ENCODE results near the gene OSBPL2. TPM values are rescaled to one million over a fixed set of nuclear protein-coding genes. Genes with fewer than 3 reads are reported as not detected.

Gene OSBPL2
- total and polyA plus RNA-seq, 9 of the 15 experiments (the other 6 are each of a cell fraction or from before 2014, with no cell fraction given) = 2.5 to 25.6 (median 14.1) TPM

GRCh38 chr20:62215020-62215990 is 23.0 kb upstream of the OSBPL2 start:
- ChIA-PET CTCF (ENCODE audit: low intra/inter-chr PET ratio) (no interaction called here), POLR2A (interaction anchor here (1.2 kb wide), 1 partner anchor 20 kb away, joined by 3 read pairs; no protein-coding TSS in a partner anchor)
- no peak for ATAC-seq
- no peaks in the 10 kb centered on the region for H3K79me2 ChIP-seq (ENCODE audit: control insufficient read depth, insufficient read depth, low read length)
- no peak overlapping the region for H2AFZ ChIP-seq (ENCODE audit: low read depth, low read length)
- in situ Hi-C loops (cut with MboI) = no loop called here
- peaks cover 43 to 70% of the 10 kb centered on the region in 2 experiments; a peak in 4 of 5 replicates for H3K27me3 ChIP-seq (ENCODE audit: control insufficient read depth in 2 of 2, insufficient read depth in 2 of 2, low read length in 2 of 2)
- no peak overlapping the region for H3K4me2 ChIP-seq (ENCODE audit: insufficient read depth, low read length)
- WGBS (ENCODE audit: insufficient coverage, low coverage, missing lambda C conversion rate) = 5% methylated on average over 23 of the region's 29 CpGs
- no peaks in the 10 kb centered on the region for H3K36me3 ChIP-seq (ENCODE audit: control insufficient read depth, insufficient read depth, low read length)
- intact Hi-C loops (cut with micrococcal nuclease) = no loop called here
- peaks cover 23% of the 10 kb centered on the region for H4K20me1 ChIP-seq (replicated peaks; ENCODE audit: control insufficient read depth, insufficient read depth, low read length)
- H3K4me3 ChIP-seq = no peak overlapping the region
- H3K9me3 ChIP-seq (replicated peaks; ENCODE audit: control insufficient read depth, insufficient read depth, low read depth, low read length) = no peaks in the 10 kb centered on the region
- no peak overlapping the region for H3K9ac ChIP-seq (ENCODE audit: insufficient read depth in 1 of 2, low read depth in 2 of 2, low read length in 2 of 2)
- peaks cover 0 to 54% of the 10 kb centered on the region in 2 experiments; a peak in 2 of 5 replicates for H3K4me1 ChIP-seq (replicated peaks in 1 of 2; ENCODE audit: control insufficient read depth in 2 of 2, insufficient read depth in 2 of 2, low read length in 2 of 2)
- no TSS peak for BruUV-seq (replicated peaks)
- no peaks in the 10 kb centered on the region for H3K9me1 ChIP-seq (ENCODE audit: control insufficient read depth, insufficient read depth, low read length)
- H3K27ac ChIP-seq (ENCODE audit: extremely low read depth, low read depth, low read length) = no peak overlapping the region
- DNase-seq (ENCODE audit: extremely low read depth in 1 of 4, low spot score in 3 of 4) = no peak
- FAIRE-seq = no peak
- TF ChIP-seq GTF3C2 (IDR thresholded peaks at IDR 0.05; ENCODE audit: borderline replicate concordance, extremely low read depth, insufficient read length) (no peak), ZKSCAN8 (CRISPR knock-in tag; IDR thresholded peaks at IDR 0.05) (no peak), MGA (IDR thresholded peaks at IDR 0.05) (no peak), SREBF1 (IDR thresholded peaks at IDR 0.05; ENCODE audit: borderline replicate concordance, low read depth, low read length) (no peak)

All from K562 (cell line).